Measurements from ENCODE around the gene PFKFB3.

DNA sequence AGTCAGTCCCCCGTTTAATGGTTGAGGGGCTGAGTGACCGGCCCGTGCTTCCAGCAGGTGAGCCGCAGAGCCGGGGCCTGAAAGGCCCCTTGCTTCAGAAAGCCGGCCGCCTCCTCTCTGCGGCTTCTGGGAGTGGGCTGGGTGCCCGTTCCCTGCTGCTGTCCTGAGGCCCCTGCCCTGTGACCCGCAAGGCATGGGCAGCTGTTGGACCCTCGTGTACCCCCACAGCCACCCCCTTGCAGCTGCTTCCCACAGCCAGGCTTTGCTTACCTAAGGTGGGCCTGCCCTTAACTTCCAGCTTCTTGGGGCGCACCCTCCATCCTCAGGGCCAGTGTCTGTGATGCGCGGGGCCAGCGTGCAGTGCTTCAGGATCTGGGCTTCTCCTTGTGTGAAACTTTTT lies 26.6 kb downstream of the PFKFB3 start:
- TF ChIP-seq CTCF (conservative IDR thresholded peaks at IDR 0.05; ENCODE audit: low read depth, low read length) (no peak), USF2 (IDR thresholded peaks at IDR 0.05; ENCODE audit: low read depth, low read length) (no peak), CEBPB (IDR thresholded peaks at IDR 0.05; ENCODE audit: low read depth, low read length) (no peak), CHD1 (IDR thresholded peaks at IDR 0.05; ENCODE audit: low read depth, low read length) (no peak)
